Measurements from ENCODE around the gene SYMPK. TPM values are rescaled to one million over a fixed set of nuclear protein-coding genes. Genes with fewer than 3 reads are reported as not detected.

The SYMPK gene
- total RNA-seq, 1 donor from 2014 or later, result 72.1 TPM

- no peak for TF ChIP-seq CTCF (IDR thresholded peaks at IDR 0.05)
- no peak for DNase-seq (ENCODE audit: extremely low spot score, unreplicated experiment)
- Mint-ChIP-seq H3K36me3 (ENCODE audit: unreplicated experiment) (no peaks in the 10 kb centered on the region), H3K27me3 (ENCODE audit: unreplicated experiment) (peaks cover 38% of the 10 kb centered on the region), H3K4me1 (ENCODE audit: unreplicated experiment) (peaks cover 26% of the 10 kb centered on the region), H3K27ac (ENCODE audit: unreplicated experiment) (no peak overlapping the region), H3K4me3 (ENCODE audit: unreplicated experiment) (no peak overlapping the region), H3K9me3 (ENCODE audit: unreplicated experiment) (no peaks in the 10 kb centered on the region)
These were observed 2.5 kb upstream of the SYMPK start for GRCh38 chr19:45865269-45865948.

GRCh38 chr19:45864629-45865082 lies 1.7 kb upstream of the SYMPK start:
- Mint-ChIP-seq H3K27me3 (ENCODE audit: unreplicated experiment) (peaks cover 38% of the 10 kb centered on the region), H3K36me3 (ENCODE audit: unreplicated experiment) (no peaks in the 10 kb centered on the region), H3K4me3 (ENCODE audit: unreplicated experiment) (peak overlapping the region; percentile 35), H3K9me3 (ENCODE audit: unreplicated experiment) (no peaks in the 10 kb centered on the region), H3K27ac (ENCODE audit: unreplicated experiment) (no peak overlapping the region), H3K4me1 (ENCODE audit: unreplicated experiment) (peaks cover 28% of the 10 kb centered on the region)
- no peak for TF ChIP-seq CTCF (IDR thresholded peaks at IDR 0.05)
- DNase-seq (ENCODE audit: extremely low spot score, unreplicated experiment), result no peak

GRCh38 chr19:45863840-45864628 lies 1.1 kb upstream of the SYMPK start, which contains the start of gene FOXA3:
Gene FOXA3 (plus strand): TSS chr19:45864326. CDS start chr19:45864457, 131 bp downstream.
- no peak for DNase-seq (ENCODE audit: extremely low spot score, unreplicated experiment)
- Mint-ChIP-seq H3K27me3 (ENCODE audit: unreplicated experiment) (peaks cover 38% of the 10 kb centered on the region), H3K36me3 (ENCODE audit: unreplicated experiment) (peaks cover 2% of the 10 kb centered on the region), H3K9me3 (ENCODE audit: unreplicated experiment) (no peaks in the 10 kb centered on the region), H3K4me3 (ENCODE audit: unreplicated experiment) (peak within 1 kb of the TSS; percentile 89), H3K4me1 (ENCODE audit: unreplicated experiment) (peaks cover 28% of the 10 kb centered on the region), H3K27ac (ENCODE audit: unreplicated experiment) (peak within 1 kb of the TSS; percentile 23)
- TF ChIP-seq CTCF (IDR thresholded peaks at IDR 0.05), result peak; percentile 65

- Mint-ChIP-seq H3K27ac (ENCODE audit: unreplicated experiment) (peak overlapping the region; percentile 23), H3K4me3 (ENCODE audit: unreplicated experiment) (peak overlapping the region; percentile 89), H3K27me3 (ENCODE audit: unreplicated experiment) (peaks cover 38% of the 10 kb centered on the region), H3K36me3 (ENCODE audit: unreplicated experiment) (peaks cover 5% of the 10 kb centered on the region), H3K4me1 (ENCODE audit: unreplicated experiment) (peaks cover 28% of the 10 kb centered on the region), H3K9me3 (ENCODE audit: unreplicated experiment) (no peaks in the 10 kb centered on the region)
- TF ChIP-seq CTCF (IDR thresholded peaks at IDR 0.05), result no peak
- DNase-seq (ENCODE audit: extremely low spot score, unreplicated experiment), result no peak
These were observed 440 bp upstream of the SYMPK start for GRCh38 chr19:45863335-45863839.

GRCh38 chr19:45862271-45862563 lies 730 bp downstream of the SYMPK start:
- H3K4me3 Mint-ChIP-seq (ENCODE audit: unreplicated experiment), result peak overlapping the region; percentile 89
- no peak for DNase-seq (ENCODE audit: extremely low spot score, unreplicated experiment)
- peaks cover 35% of the 10 kb centered on the region for H3K27me3 Mint-ChIP-seq (ENCODE audit: unreplicated experiment)
- H3K27ac Mint-ChIP-seq (ENCODE audit: unreplicated experiment), result peak overlapping the region; percentile 98
- peaks cover 28% of the 10 kb centered on the region for H3K4me1 Mint-ChIP-seq (ENCODE audit: unreplicated experiment)
- TF ChIP-seq CTCF (IDR thresholded peaks at IDR 0.05), result no peak
- H3K9me3 Mint-ChIP-seq (ENCODE audit: unreplicated experiment), result no peaks in the 10 kb centered on the region
- peaks cover 10% of the 10 kb centered on the region for H3K36me3 Mint-ChIP-seq (ENCODE audit: unreplicated experiment)
